Mesendoderm (in vitro differentiated cells): ENCODE data around the gene TSEN54.

Experiments used
- DNase-seq: peaks from one replicate; pipeline ENCODE4 v3.0.0; 2013
- H2AK5ac ChIP-seq: 2 replicates; pipeline ENCODE4 v1.6.1; 2013; ENCODE audit warnings: low read length, inconsistent platforms
- H2BK120ac ChIP-seq: 2 replicates; pipeline ENCODE4 v1.6.1; 2013; ENCODE audit warnings: low read depth, mild to moderate bottlenecking, low read length, moderate library complexity, mixed read lengths
- H2BK15ac ChIP-seq: replicated peaks from 2 replicates; pipeline ENCODE4 v1.6.1; 2013; ENCODE audit warnings: low read depth, mild to moderate bottlenecking, moderate library complexity
- H2BK5ac ChIP-seq: 2 replicates; pipeline ENCODE4 v1.6.1; 2013; ENCODE audit warnings: low read length, inconsistent platforms
- H3K18ac ChIP-seq: 2 replicates; pipeline ENCODE4 v1.6.1; 2013; ENCODE audit warnings: mild to moderate bottlenecking, low read length, mixed read lengths
- H3K23ac ChIP-seq: one replicate; pipeline ENCODE4 v1.6.1; 2013; ENCODE audit warnings: low read length
- H3K27ac ChIP-seq: 2 replicates; pipeline ENCODE4 v1.5.1; 2013; ENCODE audit warnings: low read depth, mild to moderate bottlenecking, inconsistent platforms, low read length, moderate library complexity
- H3K27me3 ChIP-seq: 2 replicates; pipeline ENCODE4 v1.6.1; 2013; ENCODE audit warnings: low read length, control low read depth, mild to moderate bottlenecking, inconsistent platforms; ENCODE audit not compliant: insufficient read depth, poor library complexity
- H3K36me3 ChIP-seq: 2 replicates; pipeline ENCODE4 v1.6.1; 2013; ENCODE audit warnings: low read length, inconsistent platforms; ENCODE audit not compliant: control insufficient read depth, insufficient read depth
- H3K4ac ChIP-seq: one replicate; pipeline ENCODE4 v1.6.1; 2013; ENCODE audit warnings: low read depth, mild to moderate bottlenecking, low read length, moderate library complexity
- H3K4me1 ChIP-seq: 2 replicates; pipeline ENCODE4 v1.6.1; 2013; ENCODE audit warnings: low read depth, low read length, inconsistent platforms; ENCODE audit not compliant: control insufficient read depth
- H3K4me2 ChIP-seq: 2 replicates; pipeline ENCODE4 v1.6.1; 2013; ENCODE audit warnings: low read length
- H3K4me3 ChIP-seq: 2 replicates; pipeline ENCODE4 v1.5.1; 2013; ENCODE audit warnings: mild to moderate bottlenecking, low read length
- H3K56ac ChIP-seq: one replicate; pipeline ENCODE4 v1.6.1; 2013; ENCODE audit warnings: low read length
- H3K79me1 ChIP-seq: 2 replicates; pipeline ENCODE4 v1.6.1; 2013; ENCODE audit warnings: low read length, inconsistent platforms
- H3K79me2 ChIP-seq: 2 replicates; pipeline ENCODE4 v1.6.1; 2013; ENCODE audit warnings: mild to moderate bottlenecking, low read length; ENCODE audit not compliant: control insufficient read depth, insufficient read depth
- H3K9ac ChIP-seq: 2 replicates; pipeline ENCODE4 v1.6.1; 2013; ENCODE audit warnings: low read length, inconsistent platforms
- H4K5ac ChIP-seq: one replicate; pipeline ENCODE4 v1.6.1; 2013; ENCODE audit warnings: low read length
- H4K8ac ChIP-seq: one replicate; pipeline ENCODE4 v1.6.1; 2013; ENCODE audit warnings: low read depth, mild to moderate bottlenecking, control low read depth, low read length, moderate library complexity
- WGBS: extraction: QIAGEN DNeasy Blood & Tissue Kit; methylation state at CpG from one replicate; pipeline ENCODE4 v1.1.7; 2013; ENCODE audit warnings: low lambda C conversion rate, missing lambda C conversion rate; ENCODE audit not compliant: insufficient coverage; ENCODE audit errors: extremely low coverage; 5-methylcytosine and 5-hydroxymethylcytosine counted together

Gene TSEN54

DNA sequence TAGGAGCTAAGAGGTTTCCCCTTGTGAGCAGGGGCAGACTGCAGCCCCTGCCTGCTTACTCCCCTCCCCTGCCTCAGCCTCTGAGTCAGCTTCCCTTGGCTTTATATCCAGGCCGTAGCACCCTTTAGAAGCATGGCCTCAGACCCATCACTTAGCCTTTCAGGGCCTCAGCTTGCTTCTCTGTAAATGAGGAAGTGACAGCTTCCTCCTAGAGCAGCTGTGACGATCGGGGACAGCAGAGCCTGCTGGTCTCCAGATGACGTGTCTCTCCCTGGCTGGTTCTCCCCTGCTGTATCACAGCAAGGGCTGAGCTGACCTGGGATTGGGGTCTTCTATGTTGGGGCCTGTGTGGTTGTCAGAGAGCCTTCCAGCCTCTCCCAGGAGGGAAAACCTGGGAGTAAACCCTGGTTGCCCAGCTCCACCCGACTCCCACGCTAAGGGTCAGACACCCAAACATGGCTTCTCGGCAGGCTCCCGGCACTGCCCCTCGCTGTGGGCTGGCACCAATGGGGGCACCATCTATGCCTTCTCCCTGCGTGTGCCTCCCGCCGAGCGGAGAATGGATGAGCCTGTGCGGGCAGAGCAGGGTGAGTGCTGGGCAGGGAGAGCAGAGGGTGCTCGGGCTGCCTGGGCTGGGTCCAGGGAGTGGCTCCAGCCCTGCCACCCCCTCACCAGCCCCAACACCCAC lies 55.0 kb downstream of the TSEN54 start:
- Histone ChIP-seq H3K4me2 (no peak overlapping the region), H2BK120ac (no peak overlapping the region), H3K23ac (no peak overlapping the region), H3K36me3 (no peaks in the 10 kb centered on the region), H2BK15ac (no peak overlapping the region), H3K79me1 (no peaks in the 10 kb centered on the region), H3K4me1 (no peaks in the 10 kb centered on the region), H3K4me3 (no peak overlapping the region), H3K27me3 (no peaks in the 10 kb centered on the region), H3K79me2 (no peaks in the 10 kb centered on the region), H2BK5ac (no peak overlapping the region), H4K5ac (no peak overlapping the region), H3K27ac (no peak overlapping the region), H3K56ac (no peak overlapping the region), H3K9ac (no peak overlapping the region), H3K4ac (no peak overlapping the region), H3K18ac (no peak overlapping the region), H2AK5ac (no peak overlapping the region), H4K8ac (no peak overlapping the region)
- DNase-seq = no peak
- WGBS = no CpG with 5 or more reads among the region's 15 CpGs

DNA sequence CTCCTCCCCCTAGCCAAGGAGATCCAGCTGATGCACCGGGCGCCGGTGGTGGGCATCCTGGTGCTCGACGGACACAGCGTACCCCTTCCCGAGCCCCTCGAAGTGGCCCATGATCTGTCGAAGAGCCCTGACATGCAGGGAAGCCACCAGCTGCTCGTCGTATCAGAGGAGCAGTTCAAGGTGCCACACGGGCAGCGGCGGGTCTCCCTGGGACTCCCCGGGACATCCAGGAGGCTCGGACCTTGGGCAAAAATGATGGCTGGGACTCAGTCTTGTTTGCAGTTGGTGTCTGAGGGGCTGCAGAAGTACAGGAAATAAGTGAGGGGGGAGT lies 55.5 kb downstream of the TSEN54 start:
- Histone ChIP-seq H2AK5ac (no peak overlapping the region), H2BK120ac (no peak overlapping the region), H3K4ac (no peak overlapping the region), H3K79me2 (no peaks in the 10 kb centered on the region), H4K8ac (no peak overlapping the region), H3K36me3 (no peaks in the 10 kb centered on the region), H3K4me1 (no peaks in the 10 kb centered on the region), H3K4me2 (no peak overlapping the region), H3K18ac (no peak overlapping the region), H3K79me1 (no peaks in the 10 kb centered on the region), H3K23ac (no peak overlapping the region), H3K27ac (no peak overlapping the region), H2BK5ac (no peak overlapping the region), H3K4me3 (no peak overlapping the region), H3K56ac (no peak overlapping the region), H4K5ac (no peak overlapping the region), H3K27me3 (no peaks in the 10 kb centered on the region), H2BK15ac (no peak overlapping the region), H3K9ac (no peak overlapping the region)
- WGBS = no CpG with 5 or more reads among the region's 16 CpGs
- no peak for DNase-seq

DNA sequence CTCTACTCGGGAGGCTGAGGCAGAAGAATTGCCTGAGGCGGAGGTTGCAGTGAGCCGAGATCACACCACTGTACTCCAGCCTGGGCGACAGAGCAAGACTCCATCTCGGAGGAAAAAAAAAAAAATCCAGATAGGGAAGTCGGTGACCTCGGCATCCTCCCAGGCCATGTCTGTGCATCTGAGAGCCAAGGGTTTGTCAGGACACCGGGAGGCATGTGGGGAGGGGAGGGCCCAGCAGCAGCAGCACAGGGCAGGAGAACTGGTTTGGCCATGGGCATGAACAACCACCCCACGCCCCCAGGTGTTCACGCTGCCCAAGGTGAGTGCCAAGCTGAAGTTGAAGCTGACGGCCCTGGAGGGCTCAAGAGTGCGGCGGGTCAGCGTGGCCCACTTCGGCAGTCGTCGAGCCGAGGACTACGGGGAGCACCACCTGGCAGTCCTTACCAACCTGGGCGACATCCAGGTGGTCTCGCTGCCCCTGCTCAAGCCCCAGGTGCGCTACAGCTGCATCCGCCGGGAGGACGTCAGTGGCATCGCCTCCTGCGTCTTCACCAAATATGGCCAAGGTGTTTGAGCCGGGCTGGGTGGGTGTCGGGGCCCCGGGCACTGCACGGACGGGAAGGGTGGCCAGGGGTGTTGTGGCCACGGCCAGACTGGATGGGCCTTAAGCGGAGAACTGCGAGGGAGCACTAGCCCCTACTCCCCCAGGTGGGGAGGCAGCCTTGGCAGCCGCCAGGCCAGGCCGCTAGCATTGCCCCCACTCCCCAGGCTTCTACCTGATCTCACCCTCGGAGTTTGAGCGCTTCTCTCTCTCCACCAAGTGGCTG lies 56.6 kb downstream of the TSEN54 start:
- no peak overlapping the region for H3K4me3 ChIP-seq
- no peak overlapping the region for H2BK120ac ChIP-seq
- no peak overlapping the region for H2AK5ac ChIP-seq
- H2BK5ac ChIP-seq = no peak overlapping the region
- no peak overlapping the region for H2BK15ac ChIP-seq
- no peaks in the 10 kb centered on the region for H3K79me1 ChIP-seq
- DNase-seq = no peak
- no peaks in the 10 kb centered on the region for H3K79me2 ChIP-seq
- H4K8ac ChIP-seq = no peak overlapping the region
- H3K4ac ChIP-seq = no peak overlapping the region
- no peak overlapping the region for H3K9ac ChIP-seq
- no peaks in the 10 kb centered on the region for H3K27me3 ChIP-seq
- H3K4me1 ChIP-seq = no peaks in the 10 kb centered on the region
- no peak overlapping the region for H3K27ac ChIP-seq
- no peak overlapping the region for H3K18ac ChIP-seq
- WGBS = no CpG with 5 or more reads among the region's 39 CpGs
- no peaks in the 10 kb centered on the region for H3K36me3 ChIP-seq
- H3K4me2 ChIP-seq = no peak overlapping the region
- no peak overlapping the region for H3K23ac ChIP-seq
- H3K56ac ChIP-seq = no peak overlapping the region
- no peak overlapping the region for H4K5ac ChIP-seq

DNA sequence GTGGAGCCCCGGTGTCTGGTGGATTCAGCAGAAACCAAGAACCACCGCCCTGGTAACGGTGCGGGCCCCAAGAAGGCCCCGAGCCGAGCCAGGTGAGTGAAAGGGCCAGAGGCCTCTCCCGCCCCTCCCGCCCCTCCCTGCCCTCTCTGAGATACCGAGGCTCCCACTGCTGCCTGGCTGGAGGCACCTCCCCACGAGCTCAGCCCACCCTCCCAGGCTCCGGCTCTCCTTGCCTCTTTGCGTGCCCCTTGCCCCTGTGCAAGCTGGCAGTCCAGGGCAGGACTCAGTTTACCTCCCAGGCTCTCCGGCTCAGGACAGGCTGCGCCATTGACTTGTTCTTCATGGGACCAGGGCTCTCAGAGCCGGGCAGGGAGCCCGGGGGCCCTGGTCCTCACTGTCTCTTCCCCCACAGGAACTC lies 57.2 kb downstream of the TSEN54 start:
- H3K79me2 ChIP-seq = no peaks in the 10 kb centered on the region

DNA sequence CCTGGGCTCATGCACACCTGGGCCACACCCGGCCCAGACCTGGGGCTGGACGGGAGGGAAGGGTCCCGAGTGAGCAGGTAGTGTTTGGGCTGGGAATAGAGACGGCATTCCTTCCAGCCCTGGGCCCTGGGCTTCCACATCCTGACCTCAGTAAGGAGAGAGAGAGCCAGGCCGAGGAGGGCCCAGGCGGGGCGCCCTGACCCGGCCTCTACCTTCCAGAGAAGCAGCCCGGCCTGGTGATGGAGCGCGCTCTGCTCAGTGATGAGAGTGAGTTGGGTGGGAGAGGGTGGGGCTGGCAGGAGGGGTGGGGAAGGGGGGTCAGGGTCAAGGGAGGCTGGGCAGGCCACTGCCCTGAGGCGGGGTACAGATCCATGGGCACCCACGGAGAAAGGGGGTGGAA lies 57.7 kb downstream of the TSEN54 start:
- Histone ChIP-seq H2AK5ac (no peak overlapping the region), H3K23ac (no peak overlapping the region), H4K5ac (no peak overlapping the region), H3K79me2 (no peaks in the 10 kb centered on the region), H3K4me1 (no peaks in the 10 kb centered on the region), H3K18ac (no peak overlapping the region), H2BK5ac (no peak overlapping the region), H3K27ac (no peak overlapping the region), H3K9ac (no peak overlapping the region), H3K4me3 (no peak overlapping the region), H3K36me3 (no peaks in the 10 kb centered on the region), H3K27me3 (no peaks in the 10 kb centered on the region), H3K4ac (no peak overlapping the region), H2BK120ac (no peak overlapping the region), H4K8ac (no peak overlapping the region), H3K79me1 (no peaks in the 10 kb centered on the region), H3K56ac (no peak overlapping the region), H2BK15ac (no peak overlapping the region), H3K4me2 (no peak overlapping the region)
- WGBS = no CpG with 5 or more reads among the region's 13 CpGs
- DNase-seq = no peak

More for the DNA sequence above, 57.2 kb downstream of the TSEN54 start:
- no peak overlapping the region for H3K9ac ChIP-seq
- H3K4ac ChIP-seq = no peak overlapping the region
- H3K18ac ChIP-seq = no peak overlapping the region
- H3K36me3 ChIP-seq = no peaks in the 10 kb centered on the region
- H3K56ac ChIP-seq = no peak overlapping the region
- H3K79me1 ChIP-seq = no peaks in the 10 kb centered on the region
- H3K23ac ChIP-seq = no peak overlapping the region
- no peak overlapping the region for H2AK5ac ChIP-seq
- no peak overlapping the region for H3K27ac ChIP-seq
- H4K5ac ChIP-seq = no peak overlapping the region
- H2BK120ac ChIP-seq = no peak overlapping the region
- DNase-seq = no peak
- H3K4me2 ChIP-seq = no peak overlapping the region
- WGBS = no CpG with 5 or more reads among the region's 16 CpGs
- H2BK15ac ChIP-seq = no peak overlapping the region
- no peaks in the 10 kb centered on the region for H3K27me3 ChIP-seq
- H4K8ac ChIP-seq = no peak overlapping the region
- H2BK5ac ChIP-seq = no peak overlapping the region
- H3K4me1 ChIP-seq = no peaks in the 10 kb centered on the region
- H3K4me3 ChIP-seq = no peak overlapping the region
